ENCODE results near the gene SMAD7. TPM values are rescaled to one million over a fixed set of nuclear protein-coding genes. Genes with fewer than 3 reads are reported as not detected.

Gene SMAD7
- total RNA-seq, 1 donor from 2014 or later = 77.6 TPM

GRCh38 chr18:48942554-48943261 is 8.1 kb downstream of the SMAD7 start:
- DNase-seq (ENCODE audit: low spot score in 2 of 2, unreplicated experiment in 2 of 2) = no peak

GRCh38 chr18:48942086-48942485 is 8.7 kb downstream of the SMAD7 start:
- H3K4me3 Mint-ChIP-seq = peak overlapping the region; percentile 99
- no peak for DNase-seq (ENCODE audit: low spot score in 2 of 2, unreplicated experiment in 2 of 2)
- H3K4me1 Mint-ChIP-seq = peaks cover 99% of the 10 kb centered on the region
- TF ChIP-seq, protein P1, sequence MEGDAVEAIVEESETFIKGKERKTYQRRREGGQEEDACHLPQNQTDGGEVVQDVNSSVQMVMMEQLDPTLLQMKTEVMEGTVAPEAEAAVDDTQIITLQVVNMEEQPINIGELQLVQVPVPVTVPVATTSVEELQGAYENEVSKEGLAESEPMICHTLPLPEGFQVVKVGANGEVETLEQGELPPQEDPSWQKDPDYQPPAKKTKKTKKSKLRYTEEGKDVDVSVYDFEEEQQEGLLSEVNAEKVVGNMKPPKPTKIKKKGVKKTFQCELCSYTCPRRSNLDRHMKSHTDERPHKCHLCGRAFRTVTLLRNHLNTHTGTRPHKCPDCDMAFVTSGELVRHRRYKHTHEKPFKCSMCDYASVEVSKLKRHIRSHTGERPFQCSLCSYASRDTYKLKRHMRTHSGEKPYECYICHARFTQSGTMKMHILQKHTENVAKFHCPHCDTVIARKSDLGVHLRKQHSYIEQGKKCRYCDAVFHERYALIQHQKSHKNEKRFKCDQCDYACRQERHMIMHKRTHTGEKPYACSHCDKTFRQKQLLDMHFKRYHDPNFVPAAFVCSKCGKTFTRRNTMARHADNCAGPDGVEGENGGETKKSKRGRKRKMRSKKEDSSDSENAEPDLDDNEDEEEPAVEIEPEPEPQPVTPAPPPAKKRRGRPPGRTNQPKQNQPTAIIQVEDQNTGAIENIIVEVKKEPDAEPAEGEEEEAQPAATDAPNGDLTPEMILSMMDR (IDR thresholded peaks at IDR 0.05; ENCODE audit: unreplicated experiment) = no peak
- no peaks in the 10 kb centered on the region for H3K27me3 Mint-ChIP-seq (ENCODE audit: low read depth)
- H3K36me3 Mint-ChIP-seq = peaks cover 8% of the 10 kb centered on the region
- no peaks in the 10 kb centered on the region for H3K9me3 Mint-ChIP-seq
- peak overlapping the region; percentile 94 for H3K27ac Mint-ChIP-seq

More at GRCh38 chr18:48942554-48943261, 8.1 kb downstream of the SMAD7 start:
- Mint-ChIP-seq H3K36me3 (peaks cover 13% of the 10 kb centered on the region), H3K4me3 (peak overlapping the region; percentile 99), H3K4me1 (peaks cover 98% of the 10 kb centered on the region), H3K27ac (peak overlapping the region; percentile 94), H3K27me3 (ENCODE audit: low read depth) (no peaks in the 10 kb centered on the region), H3K9me3 (no peaks in the 10 kb centered on the region)
- TF ChIP-seq, protein P1 (IDR thresholded peaks at IDR 0.05; ENCODE audit: unreplicated experiment) = no peak

- H3K27me3 Mint-ChIP-seq (ENCODE audit: low read depth) = no peaks in the 10 kb centered on the region
- no peak for DNase-seq (ENCODE audit: low spot score in 2 of 2, unreplicated experiment in 2 of 2)
- H3K4me1 Mint-ChIP-seq = peaks cover 97% of the 10 kb centered on the region
- peaks cover 7% of the 10 kb centered on the region for H3K36me3 Mint-ChIP-seq
- TF ChIP-seq, protein P1 (IDR thresholded peaks at IDR 0.05; ENCODE audit: unreplicated experiment) = no peak
- peak overlapping the region; percentile 99 for H3K4me3 Mint-ChIP-seq
- no peaks in the 10 kb centered on the region for H3K9me3 Mint-ChIP-seq
- H3K27ac Mint-ChIP-seq = peak overlapping the region; percentile 94
These were observed 9.1 kb downstream of the SMAD7 start for GRCh38 chr18:48941672-48942071.

- Mint-ChIP-seq H3K36me3 (peaks cover 10% of the 10 kb centered on the region), H3K4me1 (peaks cover 97% of the 10 kb centered on the region), H3K9me3 (no peaks in the 10 kb centered on the region), H3K27me3 (ENCODE audit: low read depth) (no peaks in the 10 kb centered on the region), H3K4me3 (peak overlapping the region; percentile 99), H3K27ac (peak overlapping the region; percentile 94)
- no peak for DNase-seq (ENCODE audit: low spot score in 2 of 2, unreplicated experiment in 2 of 2)
- TF ChIP-seq, protein P1 (IDR thresholded peaks at IDR 0.05; ENCODE audit: unreplicated experiment) = no peak
These were observed 9.7 kb downstream of the SMAD7 start for GRCh38 chr18:48940854-48941611.

- DNase-seq (ENCODE audit: low spot score in 2 of 2, unreplicated experiment in 2 of 2) = no peak
- TF ChIP-seq, protein P1 (IDR thresholded peaks at IDR 0.05; ENCODE audit: unreplicated experiment) = no peak
- H3K27ac Mint-ChIP-seq = peak overlapping the region; percentile 94
- peak overlapping the region; percentile 99 for H3K4me3 Mint-ChIP-seq
- H3K9me3 Mint-ChIP-seq = no peaks in the 10 kb centered on the region
- H3K27me3 Mint-ChIP-seq (ENCODE audit: low read depth) = no peaks in the 10 kb centered on the region
- peaks cover 95% of the 10 kb centered on the region for H3K4me1 Mint-ChIP-seq
- H3K36me3 Mint-ChIP-seq = peaks cover 10% of the 10 kb centered on the region
These were observed 11.3 kb downstream of the SMAD7 start for GRCh38 chr18:48939205-48940097.

Measured in mesothelial cell of epicardium (in vitro differentiated cells).